Fibroblast of villous mesenchyme (primary cell): Measurements from ENCODE around the gene FXYD3. TPM values are rescaled to one million over a fixed set of nuclear protein-coding genes. Genes with fewer than 3 reads are reported as not detected.
A peak's percentile ranks its signal among the peaks of the same experiment; 100 is the strongest.

ENCODE experiments used
- DNase-seq: peaks from one replicate; pipeline ENCODE4 v3.0.0-alpha.2; 2010; ENCODE audit warnings: low read depth
- H3K4me3 ChIP-seq: 2 replicates; pipeline ENCODE4 v1.5.1; 2011; ENCODE audit warnings: low read depth, mild to moderate bottlenecking, low read length
- CTCF ChIP-seq: IDR thresholded peaks from 2 replicates; pipeline ENCODE4 v1.5.1; 2012; ENCODE audit warnings: low read depth, mild to moderate bottlenecking, low read length; ENCODE audit not compliant: insufficient read depth
- total RNA-seq: library from RNA; depleted of rRNA; stranded (reverse); fragments of >200 nt; gene quantifications from 2 replicates; pipeline ENCODE4 v1.2.3, GENCODE V29; 2012

Gene FXYD3
- total RNA-seq, 1 donor = not detected

DNA sequence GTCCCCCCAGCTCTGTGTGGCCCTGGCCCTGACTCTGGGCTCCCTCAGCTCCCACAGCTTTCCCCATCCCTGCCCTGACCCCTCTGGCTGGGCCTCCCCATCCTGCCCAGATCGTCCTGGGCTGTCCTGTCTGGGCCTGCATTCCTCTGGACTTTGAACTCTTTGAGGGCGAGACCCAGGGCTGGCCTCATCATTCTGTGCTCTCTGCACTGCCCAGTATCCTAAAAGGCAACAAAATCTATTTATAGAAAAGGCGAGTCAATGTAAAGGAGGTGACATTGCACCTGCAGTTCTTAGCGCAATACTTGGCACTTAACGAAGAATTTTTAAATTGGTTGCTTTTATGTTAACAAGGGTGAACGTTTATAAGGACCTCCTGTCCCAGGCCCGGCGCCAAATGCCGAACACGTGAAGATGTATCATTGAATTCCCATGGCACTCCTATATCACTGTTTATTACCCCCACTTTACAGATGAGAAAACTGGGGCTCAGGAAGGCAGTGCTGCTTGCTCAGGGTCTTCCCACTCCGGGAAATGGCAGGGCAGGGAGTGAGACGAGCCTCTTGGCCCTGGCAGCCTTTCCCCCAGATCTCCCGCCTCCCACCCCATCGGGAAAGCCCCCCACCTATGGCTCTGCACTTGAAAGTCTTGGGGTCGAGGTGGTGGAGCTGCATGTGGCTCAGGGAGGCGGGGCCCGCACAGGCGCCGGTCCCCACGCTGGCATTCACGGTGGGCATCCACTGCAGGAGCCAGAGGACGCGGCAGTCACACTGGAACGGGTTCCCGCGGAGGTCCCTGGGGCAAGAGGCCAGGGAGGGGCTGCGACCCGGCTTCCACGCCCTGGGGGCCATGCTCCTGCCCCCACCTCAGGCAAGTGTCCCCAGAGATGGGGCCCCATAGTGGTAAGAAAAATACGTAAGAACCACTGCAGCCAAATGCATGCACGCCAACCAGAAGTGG lies 15.4 kb downstream of the FXYD3 start:
- H3K4me3 ChIP-seq = no peak overlapping the region
- TF ChIP-seq CTCF = no peak
- DNase-seq = no peak

- DNase-seq = no peak
- no peak overlapping the region for H3K4me3 ChIP-seq
- no peak for TF ChIP-seq CTCF
Observed at GRCh38 chr19:35132254-35132653, 16.6 kb downstream of the FXYD3 start.

GRCh38 chr19:35133826-35134225 lies 18.2 kb downstream of the FXYD3 start:
- no peak for DNase-seq
- TF ChIP-seq CTCF = no peak
- no peak overlapping the region for H3K4me3 ChIP-seq

GRCh38 chr19:35134601-35135242 lies 19.1 kb downstream of the FXYD3 start, which contains the start of gene LGI4:
TSS of gene LGI4 (minus strand) at chr19:35135059. CDS start at chr19:35134680, 379 bp downstream.
- DNase-seq = no peak
- H3K4me3 ChIP-seq = no peak within 1 kb of the TSS
- no peak for TF ChIP-seq CTCF

DNA sequence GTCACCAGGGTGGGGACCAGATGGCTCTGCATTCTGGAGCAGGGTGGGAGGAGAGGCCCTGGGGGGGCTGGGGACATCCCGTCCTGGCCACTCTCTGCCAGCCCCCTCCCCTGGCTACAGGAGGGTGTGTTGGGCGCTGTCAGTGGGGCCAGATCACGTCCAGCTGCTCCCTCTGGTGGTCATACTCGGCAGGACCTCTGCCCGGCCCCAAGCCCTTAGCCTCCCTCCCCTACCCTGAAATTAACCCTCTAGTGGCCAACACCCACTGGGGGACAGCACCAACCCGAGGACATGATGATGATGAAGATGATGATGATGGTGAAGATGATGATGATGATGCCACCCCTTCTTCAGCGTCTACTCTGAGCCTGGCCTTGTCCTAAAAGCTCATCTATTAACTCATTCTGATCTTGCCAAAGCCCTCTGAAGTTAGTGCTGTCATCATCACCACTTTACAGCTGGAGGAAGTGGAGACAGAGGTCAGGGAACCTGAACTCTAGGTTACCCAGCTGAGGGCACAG lies 19.8 kb downstream of the FXYD3 start:
- no peak overlapping the region for H3K4me3 ChIP-seq
- peak; percentile 65 for DNase-seq
- TF ChIP-seq CTCF = peak; percentile 88

GRCh38 chr19:35136231-35136630 lies 20.6 kb downstream of the FXYD3 start:
- no peak for TF ChIP-seq CTCF
- DNase-seq = no peak
- no peak overlapping the region for H3K4me3 ChIP-seq
